SK-N-SH treated with all-trans-retinoic acid at 6 μM for 48 hours (cell line): ENCODE data around the gene ALG9.

ENCODE experiments used
- ARNTL ChIP-seq: fragments of 450-650 bp; formaldehyde crosslinking; IDR thresholded peaks from 2 replicates; pipeline ENCODE4 v1.5.0; 2020; ENCODE audit warnings: low read depth, mild to moderate bottlenecking, moderate library complexity, borderline replicate concordance
- TCF4 ChIP-seq: fragments of 250-450 bp; sonication (Bioruptor Pico); IDR thresholded peaks from 2 replicates; pipeline ENCODE4 v1.8.0; 2021; ENCODE audit warnings: mild to moderate bottlenecking, moderate library complexity, borderline replicate concordance

DNA sequence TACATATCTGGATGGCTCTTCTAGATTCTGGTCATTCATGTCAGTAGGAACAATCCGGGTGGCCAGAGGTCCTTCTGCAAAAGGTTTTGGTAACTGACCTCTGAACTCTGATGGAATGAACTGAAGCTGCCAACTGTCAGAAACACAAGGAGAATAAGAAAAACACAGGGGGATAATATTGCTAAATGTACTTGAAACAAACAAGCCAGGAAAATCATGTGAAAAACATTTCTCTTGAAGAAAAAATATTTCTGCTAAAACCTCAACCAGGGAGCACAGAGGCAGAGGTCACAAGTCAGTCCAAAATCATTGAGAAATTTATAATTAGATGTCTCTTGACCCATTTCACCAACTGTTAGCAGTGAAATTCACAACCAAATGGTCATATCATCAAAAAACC is 35.2 kb downstream of the ALG9 start:
- no peak for TF ChIP-seq ARNTL
- no peak for TF ChIP-seq TCF4
